Measurements from ENCODE around the gene MTHFD2L. TPM values are rescaled to one million over a fixed set of nuclear protein-coding genes. Genes with fewer than 3 reads are reported as not detected.

The MTHFD2L gene
- total RNA-seq, 1 experiment from 2014 or later = 11.6 TPM

GRCh38 chr4:74318276-74318675 lies 160.4 kb downstream of the MTHFD2L start:
- Mint-ChIP-seq H3K4me3 (ENCODE audit: unreplicated experiment) (no peak overlapping the region), H3K4me1 (ENCODE audit: low read depth, unreplicated experiment) (peaks cover 10% of the 10 kb centered on the region), H3K36me3 (ENCODE audit: insufficient read depth, unreplicated experiment) (no peaks in the 10 kb centered on the region), H3K27ac (ENCODE audit: unreplicated experiment) (no peak overlapping the region), H3K27me3 (ENCODE audit: insufficient read depth, unreplicated experiment) (no peaks in the 10 kb centered on the region), H3K9me3 (ENCODE audit: unreplicated experiment) (no peaks in the 10 kb centered on the region)
- ChIA-PET POLR2A (no interaction called here), CTCF (no interaction called here)
- H3K9me3 ChIP-seq = no peaks in the 10 kb centered on the region
- intact Hi-C loops (cut with micrococcal nuclease; ENCODE audit: unreplicated experiment) = no loop called here
- no peaks in the 10 kb centered on the region for H3K36me3 ChIP-seq (ENCODE audit: control insufficient read depth, insufficient read depth, low read length)
- no peak for TF ChIP-seq CTCF (IDR thresholded peaks at IDR 0.05; ENCODE audit: insufficient read depth in 1 of 2, low read depth in 1 of 2, low read length in 1 of 2, severe bottlenecking in 1 of 2, unreplicated experiment in 1 of 2)
- H3K4me3 ChIP-seq (ENCODE audit: low read depth, low read length) = no peak overlapping the region
- H3K4me1 ChIP-seq = peaks cover 8% of the 10 kb centered on the region; the same call in 1 of the 2 replicates
- no TSS peak for BruUV-seq (replicated peaks)
- no peaks in the 10 kb centered on the region for H3K27me3 ChIP-seq (replicated peaks; ENCODE audit: control insufficient read depth, insufficient read depth, low read length)
- no peak for DNase-seq

GRCh38 chr4:74319470-74319869 lies 161.6 kb downstream of the MTHFD2L start:
- POLR2A ChIA-PET = no interaction called here
- CTCF ChIA-PET = interaction anchor here (3.0 kb wide), 1 partner anchor 352 kb away, joined by 16 read pairs; no protein-coding TSS in a partner anchor
- peaks cover 15% of the 10 kb centered on the region; the same call in 1 of the 2 replicates for H3K4me1 ChIP-seq
- H3K4me1 Mint-ChIP-seq (ENCODE audit: low read depth, unreplicated experiment) = peaks cover 10% of the 10 kb centered on the region
- H3K27ac Mint-ChIP-seq (ENCODE audit: unreplicated experiment) = no peak overlapping the region
- H3K27me3 Mint-ChIP-seq (ENCODE audit: insufficient read depth, unreplicated experiment) = no peaks in the 10 kb centered on the region
- no peak overlapping the region for H3K4me3 ChIP-seq (ENCODE audit: low read depth, low read length)
- DNase-seq = no peak
- H3K27me3 ChIP-seq (replicated peaks; ENCODE audit: control insufficient read depth, insufficient read depth, low read length) = no peaks in the 10 kb centered on the region
- no peaks in the 10 kb centered on the region for H3K9me3 Mint-ChIP-seq (ENCODE audit: unreplicated experiment)
- no peaks in the 10 kb centered on the region for H3K36me3 ChIP-seq (ENCODE audit: control insufficient read depth, insufficient read depth, low read length)
- no peaks in the 10 kb centered on the region for H3K36me3 Mint-ChIP-seq (ENCODE audit: insufficient read depth, unreplicated experiment)
- intact Hi-C loops (cut with micrococcal nuclease; ENCODE audit: unreplicated experiment) = no loop called here
- no TSS peak for BruUV-seq (replicated peaks)
- no peak overlapping the region for H3K4me3 Mint-ChIP-seq (ENCODE audit: unreplicated experiment)
- no peak for TF ChIP-seq CTCF (IDR thresholded peaks at IDR 0.05; ENCODE audit: insufficient read depth in 1 of 2, low read depth in 1 of 2, low read length in 1 of 2, severe bottlenecking in 1 of 2, unreplicated experiment in 1 of 2)
- H3K9me3 ChIP-seq = no peaks in the 10 kb centered on the region

GRCh38 chr4:74320559-74321118 lies 162.7 kb downstream of the MTHFD2L start:
- DNase-seq = peak; percentile 66 to 72
- H3K27me3 ChIP-seq (replicated peaks; ENCODE audit: control insufficient read depth, insufficient read depth, low read length) = no peaks in the 10 kb centered on the region
- Mint-ChIP-seq H3K27me3 (ENCODE audit: insufficient read depth, unreplicated experiment) (no peaks in the 10 kb centered on the region), H3K9me3 (ENCODE audit: unreplicated experiment) (no peaks in the 10 kb centered on the region), H3K27ac (ENCODE audit: unreplicated experiment) (no peak overlapping the region), H3K4me3 (ENCODE audit: unreplicated experiment) (peak overlapping the region; percentile 1), H3K36me3 (ENCODE audit: insufficient read depth, unreplicated experiment) (no peaks in the 10 kb centered on the region), H3K4me1 (ENCODE audit: low read depth, unreplicated experiment) (peaks cover 10% of the 10 kb centered on the region)
- H3K36me3 ChIP-seq (ENCODE audit: control insufficient read depth, insufficient read depth, low read length) = no peaks in the 10 kb centered on the region
- BruUV-seq (replicated peaks) = no TSS peak
- H3K9me3 ChIP-seq = no peaks in the 10 kb centered on the region
- intact Hi-C loops (cut with micrococcal nuclease; ENCODE audit: unreplicated experiment) = loop anchor here (1.0 to 5.0 kb wide), 7 partner anchors 44 to 554 kb away; partner anchors contain the start of gene BTC
- POLR2A ChIA-PET = no interaction called here
- H3K4me1 ChIP-seq = peaks cover 17% of the 10 kb centered on the region; the same call in 1 of the 2 replicates
- CTCF ChIA-PET = interaction anchor here (0.9 to 3.0 kb wide), 4 partner anchors 30 to 473 kb away, joined by 3 to 16 read pairs (median 3); partner anchors contain the start of gene BTC
- peak; percentile 48 to 66 for TF ChIP-seq CTCF (IDR thresholded peaks at IDR 0.05; ENCODE audit: insufficient read depth in 1 of 2, low read depth in 1 of 2, low read length in 1 of 2, severe bottlenecking in 1 of 2, unreplicated experiment in 1 of 2)
- H3K4me3 ChIP-seq (ENCODE audit: low read depth, low read length) = no peak overlapping the region
